HT1080 (cell line): ENCODE measurements around the gene POC1A. TPM values are rescaled to one million over a fixed set of nuclear protein-coding genes. Genes with fewer than 3 reads are reported as not detected.
A peak's percentile ranks its signal among the peaks of the same experiment; 100 is the strongest.

ENCODE experiments used
- DNase-seq: peaks from one replicate; pipeline ENCODE4 v3.0.0-alpha.2; 2015; ENCODE audit warnings: low read depth
- total RNA-seq: library from RNA; depleted of rRNA; stranded (reverse); fragments of >200 nt; shearing (Covaris generic); gene quantifications from 2 replicates; pipeline ENCODE4 v1.2.3, GENCODE V29; 2014

Gene POC1A
- total RNA-seq, 1 experiment from 2014 or later, result 31.3 TPM

DNA sequence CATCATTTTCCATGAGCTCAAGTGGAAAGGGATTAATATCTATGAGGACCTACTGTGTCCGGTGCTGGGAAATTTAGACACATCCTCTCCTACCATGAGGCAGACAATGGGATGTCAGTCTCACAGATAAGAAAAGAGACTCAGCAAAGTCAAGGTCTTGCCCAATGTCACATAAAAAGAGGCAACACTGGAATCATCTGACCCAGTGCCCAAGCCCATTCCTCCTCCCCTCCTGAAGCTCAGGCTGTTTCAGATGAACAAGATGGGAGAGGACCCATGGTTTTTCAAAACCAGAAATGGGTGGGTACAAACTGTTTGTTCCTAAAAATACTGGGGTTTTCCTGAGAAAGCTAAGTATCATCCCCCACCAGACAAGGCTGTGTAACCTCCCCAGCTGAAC, 22.2 kb downstream of the POC1A start:
- DNase-seq, result no peak

DNA sequence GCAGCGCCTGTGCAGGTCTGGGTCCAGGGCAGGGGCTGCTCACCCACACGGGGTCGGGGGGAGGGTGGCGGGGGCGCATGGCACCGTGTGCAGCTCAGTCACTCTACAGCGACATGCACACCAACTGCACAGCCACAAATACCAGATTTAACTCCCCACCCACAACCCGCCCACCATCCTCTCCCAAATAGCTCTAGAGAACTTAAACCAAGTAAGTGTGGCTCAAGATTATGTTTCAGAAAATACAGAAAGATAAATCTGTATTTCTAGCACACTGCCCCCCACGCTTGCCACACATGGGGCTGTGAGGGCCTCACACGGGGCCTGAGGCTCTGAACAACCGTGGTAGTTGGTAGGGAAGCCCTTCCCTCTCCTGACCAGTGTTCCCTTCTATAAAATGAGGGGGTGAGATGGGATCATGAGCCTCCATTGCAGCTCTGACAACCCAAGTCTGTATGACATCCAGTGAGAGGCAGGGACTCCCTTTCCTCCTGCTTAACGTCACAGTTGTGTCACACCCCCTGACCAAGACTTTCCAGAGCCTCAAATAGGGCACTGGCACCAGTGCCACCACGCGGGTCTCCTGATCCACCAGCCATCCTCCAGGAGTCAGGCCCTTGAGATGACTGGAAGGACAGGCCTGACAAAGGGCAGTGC, 23.1 kb downstream of the POC1A start:
- no peak for DNase-seq

GRCh38 chr3:52128118-52128683, 26.0 kb downstream of the POC1A start:
- peak; percentile 88 for DNase-seq

GRCh38 chr3:52126500-52126899, 27.7 kb downstream of the POC1A start:
- DNase-seq, result no peak

- DNase-seq, result no peak
These were observed 28.2 kb downstream of the POC1A start for GRCh38 chr3:52126036-52126435.

DNA sequence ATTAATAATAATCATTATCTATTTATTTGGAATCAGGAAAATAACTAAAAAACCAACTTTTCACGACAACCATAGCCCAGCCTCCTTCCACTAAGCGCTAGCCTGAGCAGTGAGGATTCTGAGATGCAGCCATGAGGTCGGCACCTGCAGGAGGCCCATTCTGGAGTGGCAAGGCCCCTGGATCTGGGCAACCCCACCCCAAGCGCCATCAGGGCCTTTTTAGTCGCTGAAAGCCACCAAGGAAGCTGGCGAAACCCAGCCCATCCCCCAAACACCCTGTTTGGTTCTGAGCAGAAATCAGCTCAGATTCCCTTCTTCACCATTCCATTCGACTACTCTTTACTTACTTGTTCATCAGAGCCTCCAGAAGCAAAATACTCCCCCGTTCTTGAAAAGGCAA, 29.5 kb downstream of the POC1A start:
- no peak for DNase-seq

DNA sequence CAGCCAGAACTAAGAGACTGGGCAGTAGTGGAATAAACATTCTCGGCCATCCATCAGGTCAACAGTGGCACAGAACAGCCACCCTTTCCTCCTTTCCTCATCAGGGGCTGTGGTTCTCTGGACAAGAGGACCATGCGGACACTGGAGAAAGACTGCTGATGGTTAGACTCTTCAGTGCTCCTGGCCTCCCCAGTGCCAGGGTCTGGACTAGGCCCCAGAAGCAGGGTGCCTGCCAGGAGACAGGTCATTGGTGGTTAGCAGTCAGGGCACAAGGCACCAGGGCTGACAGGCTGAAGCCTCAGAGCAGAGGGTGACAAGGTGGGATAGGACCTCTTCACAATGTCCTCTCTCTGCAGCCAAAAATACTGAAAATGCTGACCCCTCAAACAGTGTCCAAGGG, 30.1 kb downstream of the POC1A start:
- no peak for DNase-seq

GRCh38 chr3:52123106-52123725, 31.0 kb downstream of the POC1A start:
- peak; percentile 66 for DNase-seq

- no peak for DNase-seq
These were observed 31.7 kb downstream of the POC1A start for GRCh38 chr3:52122491-52122890.

GRCh38 chr3:52121813-52122212, 32.4 kb downstream of the POC1A start:
- no peak for DNase-seq

DNA sequence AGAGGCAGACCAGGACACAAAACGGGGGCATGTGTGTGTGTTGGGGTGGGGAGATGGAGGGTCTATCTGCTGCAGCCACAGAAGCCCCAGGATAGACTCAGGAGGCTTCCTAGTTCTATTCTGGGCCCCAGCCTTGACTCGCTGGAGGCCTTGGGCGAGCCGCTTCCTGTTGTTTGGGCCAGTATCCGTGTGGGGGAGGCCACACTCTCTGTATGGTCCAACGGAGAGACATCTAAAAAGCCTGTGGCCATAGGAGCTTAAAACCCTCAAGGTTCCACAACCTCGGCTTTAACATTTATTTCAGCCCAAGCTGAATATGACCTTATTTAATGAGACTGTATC, 32.8 kb downstream of the POC1A start:
- peak; percentile 17 for DNase-seq

DNA sequence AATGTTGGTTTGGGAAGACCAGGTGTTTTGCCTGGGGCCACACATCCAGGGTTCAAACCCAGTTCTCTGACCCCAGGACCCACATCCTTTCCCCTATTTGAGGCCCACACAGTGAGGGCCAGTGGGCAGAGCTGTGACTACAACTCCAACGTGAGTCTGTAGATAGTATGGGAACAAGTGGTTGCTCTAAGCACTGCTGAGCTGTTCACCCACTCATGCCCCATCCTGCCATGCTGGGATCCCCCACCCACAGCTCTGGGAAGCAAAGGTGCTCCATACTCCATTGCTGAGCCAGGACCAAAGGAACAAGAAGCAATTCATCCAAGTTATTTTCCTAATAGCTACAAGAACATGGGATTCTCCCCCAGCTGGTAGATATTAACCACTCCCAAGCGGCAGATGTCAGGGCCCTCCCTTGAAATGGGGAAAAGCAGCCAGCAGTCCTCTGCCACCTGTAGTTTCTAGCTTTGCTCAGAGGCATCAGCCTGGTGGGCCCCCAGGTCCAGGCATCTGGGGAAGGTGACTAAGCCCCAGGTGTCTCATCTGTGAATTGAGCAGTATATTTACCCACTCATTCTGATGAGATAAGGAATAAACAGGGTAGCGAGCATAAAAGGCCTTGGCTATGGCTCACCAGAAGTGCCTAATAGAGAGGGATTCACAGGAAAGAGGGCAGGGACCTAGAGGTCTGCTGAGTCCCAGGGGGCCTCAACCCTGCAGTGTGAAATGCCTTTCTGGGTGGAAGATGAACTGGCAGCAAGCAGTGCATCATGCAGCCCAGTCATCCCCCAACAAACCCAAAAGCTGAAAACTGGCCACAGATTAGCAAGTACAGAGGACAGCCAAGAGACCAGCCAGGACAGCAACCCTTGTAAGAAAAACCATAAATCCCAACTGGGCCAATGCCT, 33.4 kb downstream of the POC1A start:
- DNase-seq, result no peak

- no peak for DNase-seq
These were observed 34.4 kb downstream of the POC1A start for GRCh38 chr3:52119826-52120225.

- DNase-seq, result no peak
These were observed 35.1 kb downstream of the POC1A start for GRCh38 chr3:52119099-52119498.

- no peak for DNase-seq
These were observed 35.9 kb downstream of the POC1A start for GRCh38 chr3:52118156-52118875.

GRCh38 chr3:52117537-52117936, 36.7 kb downstream of the POC1A start:
- DNase-seq, result no peak

DNA sequence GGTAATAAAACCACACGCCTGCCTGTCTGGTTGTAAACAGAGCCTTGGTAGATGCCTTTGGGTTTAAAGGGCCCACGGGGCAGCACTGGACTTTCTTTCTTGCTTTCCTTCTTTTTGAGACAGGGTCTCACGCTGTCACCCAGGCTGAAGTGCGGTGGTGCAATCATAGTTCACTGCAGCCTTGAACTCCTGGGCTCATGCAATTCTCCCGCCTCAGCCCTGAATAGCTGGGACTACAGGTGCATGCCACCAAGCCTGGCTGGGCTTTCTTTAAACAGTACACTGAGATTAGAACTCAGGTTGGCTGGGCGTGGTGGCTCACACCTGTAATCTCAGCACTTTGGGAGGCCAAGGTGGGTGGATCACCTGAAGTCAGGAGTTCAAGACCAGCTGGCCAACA, 42.2 kb downstream of the POC1A start:
- no peak for DNase-seq

- DNase-seq, result no peak
These were observed 43.7 kb downstream of the POC1A start for GRCh38 chr3:52110502-52110901.

- DNase-seq, result no peak
These were observed 44.5 kb downstream of the POC1A start for GRCh38 chr3:52109611-52110301.

GRCh38 chr3:52108302-52109232, 45.7 kb downstream of the POC1A start:
- DNase-seq, result no peak
